ENCODE results near the gene CBFB. TPM values are rescaled to one million over a fixed set of nuclear protein-coding genes. Genes with fewer than 3 reads are reported as not detected.

CBFB gene
- total and polyA plus RNA-seq, 10 donors, result 22.7 to 80.4 (median 58.4) TPM

DNA sequence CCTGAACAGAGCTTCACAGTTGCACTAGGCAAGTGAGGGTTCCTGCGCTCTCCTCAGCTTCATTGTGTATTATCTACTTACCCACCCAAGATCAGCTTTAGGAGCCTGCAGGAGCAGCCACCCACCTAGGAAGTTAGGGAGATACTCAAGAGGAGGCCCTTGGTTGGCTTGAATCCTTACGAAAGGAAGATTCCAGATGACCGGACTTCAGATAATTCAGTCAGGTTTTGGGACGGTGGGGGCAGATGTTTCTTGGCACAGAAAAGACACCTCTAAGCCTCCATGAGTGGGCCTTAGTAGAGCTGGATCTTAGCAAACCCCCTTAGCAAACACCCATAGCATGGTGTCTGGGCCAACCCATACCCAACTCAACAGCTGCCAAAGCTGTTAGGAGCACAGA, 2.4 kb upstream of the CBFB start:
- H3K27ac ChIP-seq, result no peak overlapping the region
- H3K4me1 ChIP-seq, result peaks cover 15 to 29% (median 24%) of the 10 kb centered on the region in 6 donors
- peaks cover 0 to 6% (median 3%) of the 10 kb centered on the region in 6 donors for H3K36me3 ChIP-seq
- 85 to 98% (median 97%) methylated on average over 4 of the region's 4 CpGs for WGBS, 5 donors
- DNase-seq, result peak; percentile 12
- TF ChIP-seq CTCF (IDR thresholded peaks at IDR 0.05 in 8 of 11, conservative IDR thresholded peaks at IDR 0.05 in 3 of 11) (no peak), POLR2A (IDR thresholded peaks at IDR 0.05) (no peak), POLR2AphosphoS5 (IDR thresholded peaks at IDR 0.05) (no peak)
- no peaks in the 10 kb centered on the region for H3K9me3 ChIP-seq
- no peaks in the 10 kb centered on the region for H3K27me3 ChIP-seq (replicated peaks in 1 of 7)
- no peak overlapping the region for H3K4me3 ChIP-seq
- intact Hi-C loops (cut with DNase I; ENCODE audit: low total_unique reads), result no loop called here

GRCh38 chr16:67027046-67027445, 1.9 kb upstream of the CBFB start:
- Histone ChIP-seq H3K4me1 (peaks cover 17 to 34% (median 28%) of the 10 kb centered on the region in 6 donors), H3K27ac (no peak overlapping the region), H3K36me3 (peaks cover 0 to 11% (median 3%) of the 10 kb centered on the region in 6 donors), H3K27me3 (replicated peaks in 1 of 7) (no peaks in the 10 kb centered on the region), H3K9me3 (no peaks in the 10 kb centered on the region), H3K4me3 (no peak overlapping the region)
- peak; percentile 51 for DNase-seq
- WGBS, 5 donors, result 86 to 92% (median 90%) methylated on average over 6 of the region's 6 CpGs
- TF ChIP-seq POLR2AphosphoS5 (IDR thresholded peaks at IDR 0.05) (no peak), CTCF (IDR thresholded peaks at IDR 0.05 in 8 of 11, conservative IDR thresholded peaks at IDR 0.05 in 3 of 11) (no peak), POLR2A (IDR thresholded peaks at IDR 0.05) (no peak)
- intact Hi-C loops (cut with DNase I; ENCODE audit: low total_unique reads), result no loop called here

- peak overlapping the region; percentile 32 to 100 (median 82) for H3K4me3 ChIP-seq
- H3K36me3 ChIP-seq, result peaks cover 0 to 22% (median 3%) of the 10 kb centered on the region in 6 donors
- peak overlapping the region; percentile 94 to 99 (median 98) for H3K27ac ChIP-seq
- TF ChIP-seq CTCF (IDR thresholded peaks at IDR 0.05 in 8 of 11, conservative IDR thresholded peaks at IDR 0.05 in 3 of 11) (no peak), POLR2AphosphoS5 (IDR thresholded peaks at IDR 0.05) (no peak), POLR2A (IDR thresholded peaks at IDR 0.05) (no peak)
- no peaks in the 10 kb centered on the region for H3K27me3 ChIP-seq (replicated peaks in 1 of 7)
- DNase-seq, result no peak
- H3K4me1 ChIP-seq, result peaks cover 19 to 46% (median 38%) of the 10 kb centered on the region in 6 donors
- intact Hi-C loops (cut with DNase I; ENCODE audit: low total_unique reads), result no loop called here
- 28 to 40% (median 38%) methylated on average over 8 to 10 of the region's 10 CpGs for WGBS, 5 donors
- no peaks in the 10 kb centered on the region for H3K9me3 ChIP-seq
Measured at GRCh38 chr16:67028167-67028695, 718 bp upstream of the CBFB start.

DNA sequence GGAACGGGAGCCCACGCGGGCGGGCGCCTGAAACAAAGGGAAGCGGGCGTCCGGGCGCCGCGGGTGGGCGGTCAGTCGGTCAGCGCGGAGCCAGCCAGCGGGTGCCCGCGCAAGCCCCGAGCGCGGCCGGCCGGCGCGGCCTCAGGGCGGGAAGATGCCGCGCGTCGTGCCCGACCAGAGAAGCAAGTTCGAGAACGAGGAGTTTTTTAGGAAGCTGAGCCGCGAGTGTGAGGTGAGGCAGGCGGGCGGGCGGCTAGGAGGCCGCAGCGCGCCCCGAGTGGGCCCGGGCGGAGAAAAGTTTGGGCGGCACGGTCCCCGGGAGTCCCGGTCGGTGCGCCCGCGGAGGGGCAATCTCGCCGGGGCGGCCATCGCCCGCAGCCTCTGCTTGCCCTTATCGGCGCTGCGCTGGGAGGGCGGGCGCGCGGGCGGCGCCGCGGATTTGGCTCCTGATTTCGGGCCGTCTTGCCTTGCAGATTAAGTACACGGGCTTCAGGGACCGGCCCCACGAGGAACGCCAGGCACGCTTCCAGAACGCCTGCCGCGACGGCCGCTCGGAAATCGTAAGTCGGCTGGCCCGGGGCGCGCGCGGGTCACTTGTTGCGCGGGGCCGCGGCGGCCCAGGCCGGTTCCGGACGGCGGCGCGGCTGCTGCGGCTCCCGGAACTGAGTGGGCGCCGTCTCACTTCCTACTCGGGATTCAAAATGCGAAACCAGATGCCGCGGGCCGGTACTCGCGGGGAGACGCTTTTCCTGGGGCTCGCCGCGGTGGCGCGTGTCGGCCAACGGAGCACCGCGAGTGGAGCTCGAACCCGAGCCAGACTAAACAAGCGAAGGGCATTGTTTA, 526 bp downstream of the CBFB start:
- peak overlapping the region; percentile 56 to 100 (median 88) for H3K4me3 ChIP-seq
- H3K36me3 ChIP-seq, result peaks cover 0 to 24% (median 3%) of the 10 kb centered on the region in 6 donors
- H3K4me1 ChIP-seq, result peaks cover 21 to 58% (median 47%) of the 10 kb centered on the region in 6 donors
- intact Hi-C loops (cut with DNase I; ENCODE audit: low total_unique reads), result no loop called here
- no peaks in the 10 kb centered on the region for H3K27me3 ChIP-seq (replicated peaks in 1 of 7)
- H3K9me3 ChIP-seq, result no peaks in the 10 kb centered on the region
- WGBS, 5 donors, result 0% methylated on average over 31 to 123 of the region's 123 CpGs
- peak; percentile 60 to 82 (median 78) for TF ChIP-seq POLR2AphosphoS5 (IDR thresholded peaks at IDR 0.05)
- TF ChIP-seq CTCF (IDR thresholded peaks at IDR 0.05 in 8 of 11, conservative IDR thresholded peaks at IDR 0.05 in 3 of 11), result no peak
- TF ChIP-seq POLR2A (IDR thresholded peaks at IDR 0.05), result peak in 1 of 3 donors; percentile 15
- H3K27ac ChIP-seq, result peak overlapping the region; percentile 90 to 99 (median 98)
- peak; percentile 93 for DNase-seq
